Ovary (tissue), 3 donors: ENCODE data around the gene SEMA4C.

Experiments used
- EP300 ChIP-seq: sonication (generic); formaldehyde crosslinking; IDR thresholded peaks from one replicate; pipeline ENCODE4 v1.6.1; 2017; ENCODE audit warnings: antibody characterized with exemption
- POLR2A ChIP-seq: fragments of 450-650 bp; IDR thresholded peaks from one replicate; pipeline ENCODE4 v1.6.1; 2017; ENCODE audit warnings: antibody characterized with exemption, mild to moderate bottlenecking, moderate library complexity
- TF ChIP-seq, protein P1 (sequence below), 3 donors: fragments of 450-650 bp in 2 of 3; fragments of 200-600 bp in 1 of 3; IDR thresholded peaks; one replicate each; pipeline versions ENCODE4 v1.5.1 to v1.8.0; 2016 to 2022; ENCODE audit warnings: antibody characterized with exemption in 3 of 3, mild to moderate bottlenecking in 1 of 3
- donor health status: DM: no; HTN: no; CAD: no.

DNA sequence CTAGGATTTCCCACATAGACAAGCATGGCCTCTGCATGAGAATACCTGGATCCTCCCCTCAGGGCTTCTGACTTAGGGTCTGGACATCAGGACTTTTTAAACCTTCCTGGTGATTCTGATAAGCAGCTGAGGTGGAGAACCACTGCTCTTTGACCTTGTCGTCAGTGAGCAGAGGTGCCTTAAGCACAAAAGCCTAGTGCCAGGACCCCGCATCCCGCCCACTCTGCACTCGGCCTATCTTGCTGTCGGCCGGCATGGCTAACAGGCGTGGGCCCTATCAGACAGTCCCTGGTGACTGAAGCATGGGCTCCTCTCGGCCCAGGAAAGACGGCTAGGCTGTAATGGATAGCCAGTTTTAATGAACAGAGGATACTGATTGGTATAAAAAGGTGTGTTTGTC lies 32.3 kb downstream of the SEMA4C start:
- no peak for TF ChIP-seq EP300
- TF ChIP-seq, protein P1, sequence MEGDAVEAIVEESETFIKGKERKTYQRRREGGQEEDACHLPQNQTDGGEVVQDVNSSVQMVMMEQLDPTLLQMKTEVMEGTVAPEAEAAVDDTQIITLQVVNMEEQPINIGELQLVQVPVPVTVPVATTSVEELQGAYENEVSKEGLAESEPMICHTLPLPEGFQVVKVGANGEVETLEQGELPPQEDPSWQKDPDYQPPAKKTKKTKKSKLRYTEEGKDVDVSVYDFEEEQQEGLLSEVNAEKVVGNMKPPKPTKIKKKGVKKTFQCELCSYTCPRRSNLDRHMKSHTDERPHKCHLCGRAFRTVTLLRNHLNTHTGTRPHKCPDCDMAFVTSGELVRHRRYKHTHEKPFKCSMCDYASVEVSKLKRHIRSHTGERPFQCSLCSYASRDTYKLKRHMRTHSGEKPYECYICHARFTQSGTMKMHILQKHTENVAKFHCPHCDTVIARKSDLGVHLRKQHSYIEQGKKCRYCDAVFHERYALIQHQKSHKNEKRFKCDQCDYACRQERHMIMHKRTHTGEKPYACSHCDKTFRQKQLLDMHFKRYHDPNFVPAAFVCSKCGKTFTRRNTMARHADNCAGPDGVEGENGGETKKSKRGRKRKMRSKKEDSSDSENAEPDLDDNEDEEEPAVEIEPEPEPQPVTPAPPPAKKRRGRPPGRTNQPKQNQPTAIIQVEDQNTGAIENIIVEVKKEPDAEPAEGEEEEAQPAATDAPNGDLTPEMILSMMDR (IDR thresholded peaks at IDR 0.05), result no peak
- TF ChIP-seq POLR2A, result no peak
